Brain pericyte (primary cell): Measurements from ENCODE around the gene DHDDS.

Experiments used
- DNase-seq: peaks from one replicate; pipeline ENCODE4 v3.0.0-alpha.2; 2012; ENCODE audit warnings: low read depth, low spot score

The DHDDS gene

GRCh38 chr1:26418865-26419349 lies 13.2 kb upstream of the DHDDS start:
- DNase-seq, result no peak

GRCh38 chr1:26419494-26419893 lies 12.6 kb upstream of the DHDDS start:
- no peak for DNase-seq

- no peak for DNase-seq
These were observed 2.4 kb upstream of the DHDDS start for GRCh38 chr1:26429721-26430120.

GRCh38 chr1:26432793-26433192 lies 672 bp downstream of the DHDDS start:
- DNase-seq, result no peak

- DNase-seq, result no peak
These were observed 2.1 kb downstream of the DHDDS start for GRCh38 chr1:26434161-26434752.

- no peak for DNase-seq
These were observed 5.9 kb downstream of the DHDDS start for GRCh38 chr1:26438041-26438440.

DNA sequence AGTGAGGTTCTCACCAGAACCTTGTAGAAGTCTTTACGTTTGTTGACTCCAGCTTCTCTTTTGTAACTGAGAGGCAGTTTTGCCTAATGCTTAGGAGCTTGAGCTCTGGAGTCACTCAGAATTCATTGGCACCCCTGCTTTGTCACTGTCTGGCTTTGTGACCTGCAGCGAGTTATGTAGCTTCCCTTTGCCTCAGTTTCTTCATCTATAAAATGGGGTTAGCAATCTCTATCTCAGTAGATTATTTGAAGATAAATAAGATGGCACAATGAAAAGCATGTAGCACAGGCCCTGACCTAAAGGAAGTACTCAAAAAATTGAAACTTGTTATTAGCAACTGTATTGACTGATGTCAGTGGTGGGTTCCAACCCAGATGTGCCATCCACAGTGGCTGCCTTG lies 8.1 kb downstream of the DHDDS start:
- no peak for DNase-seq

- DNase-seq, result no peak
These were observed 17.7 kb downstream of the DHDDS start for GRCh38 chr1:26449868-26450267.

DNA sequence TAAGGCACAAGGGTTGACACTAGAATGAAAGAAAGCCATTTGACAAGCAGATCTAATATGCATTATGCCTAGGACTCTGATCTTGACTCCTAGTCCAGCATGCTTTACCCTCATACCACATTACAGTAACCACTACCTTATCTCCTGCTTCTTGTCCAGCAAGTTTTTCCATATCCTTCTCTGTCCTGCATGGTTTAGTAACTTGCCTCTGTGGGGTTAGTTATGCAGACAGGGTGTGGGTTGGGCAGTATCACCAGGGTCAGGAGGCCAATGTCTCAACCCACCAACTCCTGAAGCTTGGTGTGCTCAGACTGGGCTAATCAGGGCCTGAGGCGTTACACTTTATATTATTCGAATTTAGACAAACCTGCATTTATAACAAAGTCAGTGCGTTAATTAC lies 18.8 kb downstream of the DHDDS start:
- no peak for DNase-seq

- no peak for DNase-seq
These were observed 20.5 kb downstream of the DHDDS start for GRCh38 chr1:26452459-26453183.

- DNase-seq, result no peak
These were observed 27.0 kb downstream of the DHDDS start for GRCh38 chr1:26459148-26459547.

DNA sequence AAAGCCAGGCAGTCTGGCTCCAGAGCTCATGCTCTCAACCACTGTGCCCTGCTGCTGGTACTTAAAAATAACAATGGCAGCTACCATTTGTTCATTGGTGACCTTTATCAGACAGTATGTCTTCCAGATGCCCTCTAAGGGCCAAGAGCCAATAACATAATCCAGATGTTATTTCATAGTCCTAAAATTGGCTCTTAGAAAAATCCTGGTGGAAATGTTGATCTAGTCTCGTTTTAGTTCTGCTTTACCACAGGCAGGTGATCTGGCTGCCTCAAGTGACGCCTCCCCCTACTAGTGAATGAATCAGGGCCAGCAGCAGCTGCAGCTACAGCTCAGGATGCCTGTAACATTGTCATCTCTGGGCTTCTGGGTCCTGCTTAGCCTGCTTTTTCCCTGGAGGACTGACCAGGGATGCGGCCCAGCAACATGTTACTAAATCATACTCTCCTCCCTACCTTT lies 27.5 kb downstream of the DHDDS start:
- no peak for DNase-seq

- DNase-seq, result no peak
These were observed 36.8 kb downstream of the DHDDS start for GRCh38 chr1:26468911-26469310.

GRCh38 chr1:26469558-26469957 lies 37.4 kb downstream of the DHDDS start:
- no peak for DNase-seq

DNA sequence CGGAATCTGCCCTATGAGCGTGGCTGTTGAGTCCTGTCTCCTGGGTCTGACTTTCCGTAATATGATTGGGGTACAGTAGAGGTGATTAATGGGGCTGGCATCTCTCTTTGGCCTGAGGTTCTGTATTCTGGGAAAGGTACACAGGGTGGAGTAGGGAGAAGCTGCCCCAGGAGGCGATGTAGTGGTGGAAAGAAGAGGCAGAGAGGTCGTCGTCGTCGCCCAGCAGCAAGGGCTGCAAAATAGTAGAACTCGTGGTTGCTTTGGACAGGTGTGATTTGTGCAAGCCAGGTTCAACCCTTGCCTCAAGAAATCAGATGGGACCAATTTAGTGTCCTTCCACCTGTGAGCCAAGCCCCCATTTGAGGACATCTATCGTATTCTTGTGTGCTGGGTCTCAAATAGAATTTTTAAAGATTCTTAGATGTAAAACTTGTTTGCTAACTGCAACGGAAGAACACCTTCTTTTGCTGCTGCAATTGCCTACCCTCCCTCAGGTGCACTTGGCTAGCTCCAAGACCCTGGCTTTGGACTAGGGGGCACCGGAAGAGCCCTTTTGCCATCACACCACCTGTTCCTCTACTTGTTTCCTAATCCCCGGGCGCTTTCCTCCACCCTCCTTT lies 38.9 kb downstream of the DHDDS start:
- DNase-seq, result no peak

DNA sequence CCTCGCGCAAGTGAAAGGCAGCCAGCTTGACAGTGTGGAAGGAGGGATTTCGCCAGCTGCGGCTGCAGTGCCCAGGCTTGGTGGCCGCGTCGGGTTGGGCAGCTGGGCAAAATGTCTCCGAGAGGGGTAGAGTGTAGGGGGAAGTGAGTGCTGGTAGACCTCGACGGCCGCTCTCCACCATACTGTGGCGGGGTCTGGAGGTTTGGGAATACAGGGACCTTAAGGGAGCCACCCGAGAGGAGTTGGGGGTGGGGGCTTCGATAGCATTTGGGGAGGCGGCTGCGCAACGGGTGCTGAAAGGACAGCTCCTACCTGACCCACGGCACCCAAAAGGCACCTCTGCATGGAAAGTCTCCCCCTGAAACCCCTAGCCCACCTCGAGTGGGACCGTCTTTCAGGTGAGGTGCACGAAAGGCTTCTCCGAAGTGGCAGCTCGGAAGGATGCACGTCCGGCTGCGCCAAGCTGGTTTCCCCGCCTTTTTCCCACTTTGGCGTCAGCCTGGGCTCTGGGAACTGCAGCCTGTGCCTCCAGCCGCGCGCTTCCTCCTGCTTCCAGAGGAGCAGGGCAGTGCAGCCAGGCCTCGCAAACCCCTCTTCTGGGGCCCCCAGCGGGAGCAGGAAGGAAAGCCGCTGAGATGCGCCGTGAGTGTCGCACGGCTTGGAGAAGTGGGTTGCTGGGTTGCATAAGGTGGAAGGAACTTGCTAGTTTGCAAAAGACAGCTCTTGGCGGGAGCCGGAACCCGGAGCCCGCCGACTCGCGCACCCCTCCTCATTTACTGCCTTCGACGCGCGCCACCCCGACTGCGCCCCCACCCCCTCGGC lies 39.6 kb downstream of the DHDDS start:
- DNase-seq, result peak; percentile 60

DNA sequence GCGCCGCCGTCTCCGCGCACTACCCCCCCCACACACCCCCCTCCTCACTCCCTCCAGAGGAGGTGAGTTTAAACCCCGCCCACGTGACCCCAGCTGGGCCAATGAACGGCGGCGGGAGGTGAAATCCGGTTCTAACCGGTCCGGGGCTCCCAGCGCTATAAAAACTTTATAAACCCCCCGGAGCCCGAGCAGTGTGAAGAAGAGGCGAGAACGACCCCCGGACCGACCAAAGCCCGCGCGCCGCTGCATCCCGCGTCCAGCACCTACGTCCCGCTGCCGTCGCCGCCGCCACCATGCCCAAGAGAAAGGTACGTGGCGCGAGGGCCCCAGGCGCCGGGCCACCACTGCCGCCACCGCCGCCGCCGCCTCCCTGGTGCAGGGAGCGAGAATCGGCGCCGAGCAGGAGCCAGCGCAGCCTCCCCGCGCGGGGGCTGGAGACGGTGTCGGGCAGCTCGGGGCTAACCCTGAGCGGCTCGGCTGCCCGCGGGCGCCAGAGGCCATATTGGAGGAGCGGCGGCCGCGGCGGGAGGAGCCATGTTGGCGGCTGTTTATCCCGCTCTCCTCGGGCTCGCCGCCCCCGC lies 40.3 kb downstream of the DHDDS start, which contains the start of gene HMGN2:
Gene HMGN2 (plus strand): TSS at position 121 of the 581 bp plus-strand sequence. CDS start 173 bp downstream, at position 294.
- no peak for DNase-seq

DNA sequence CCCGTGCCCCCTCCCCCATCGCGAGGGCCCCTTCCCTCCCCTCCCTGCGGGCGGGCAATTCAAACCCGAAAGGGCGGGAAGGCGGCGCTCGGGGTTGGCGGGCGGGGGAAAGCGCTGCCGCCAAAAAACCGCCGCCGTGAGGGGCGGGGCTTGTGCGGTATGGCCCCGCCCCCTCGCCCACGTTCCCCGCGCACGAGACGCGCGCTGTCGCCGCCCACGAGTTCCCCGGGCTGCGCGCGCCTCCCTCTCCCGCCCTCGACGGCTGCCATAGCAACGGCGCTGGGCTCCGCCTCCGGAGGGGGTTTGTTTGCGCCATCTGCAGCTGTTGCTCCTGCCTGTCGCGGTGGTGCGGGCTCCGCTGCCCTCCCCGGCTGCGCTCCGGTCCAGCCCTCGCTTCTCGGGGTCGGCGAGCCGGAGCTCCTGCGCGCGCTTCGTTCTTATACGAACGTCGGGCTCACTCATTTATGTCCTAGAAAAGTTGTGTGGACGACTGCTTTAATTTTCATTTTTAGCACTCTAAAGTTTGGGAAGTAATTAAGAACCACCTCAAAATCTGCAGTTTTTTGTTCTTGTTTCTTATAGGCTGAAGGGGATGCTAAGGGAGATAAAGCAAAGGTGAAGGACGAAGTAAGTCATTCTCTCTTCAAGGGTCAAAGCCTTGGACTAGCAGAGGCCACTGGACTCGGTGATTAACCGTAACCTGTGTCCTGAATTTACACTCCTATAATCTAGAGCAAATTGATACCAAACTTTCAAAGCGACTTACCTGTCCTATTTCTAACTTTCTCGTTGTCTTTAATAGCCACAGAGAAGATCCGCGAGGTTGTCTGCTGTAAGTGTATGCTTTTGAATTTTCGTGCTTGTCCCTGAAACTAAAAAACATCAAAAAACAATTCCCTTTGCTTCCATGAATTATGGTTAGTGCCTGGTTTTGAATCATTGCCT lies 41.1 kb downstream of the DHDDS start:
- peak; percentile 85 for DNase-seq

GRCh38 chr1:26474818-26475217 lies 42.7 kb downstream of the DHDDS start:
- no peak for DNase-seq

- no peak for DNase-seq
These were observed 43.9 kb downstream of the DHDDS start for GRCh38 chr1:26475989-26476388.
